ENCODE measurements around the gene PRM2.

The PRM2 gene, protein sequence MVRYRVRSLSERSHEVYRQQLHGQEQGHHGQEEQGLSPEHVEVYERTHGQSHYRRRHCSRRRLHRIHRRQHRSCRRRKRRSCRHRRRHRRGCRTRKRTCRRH

DNA sequence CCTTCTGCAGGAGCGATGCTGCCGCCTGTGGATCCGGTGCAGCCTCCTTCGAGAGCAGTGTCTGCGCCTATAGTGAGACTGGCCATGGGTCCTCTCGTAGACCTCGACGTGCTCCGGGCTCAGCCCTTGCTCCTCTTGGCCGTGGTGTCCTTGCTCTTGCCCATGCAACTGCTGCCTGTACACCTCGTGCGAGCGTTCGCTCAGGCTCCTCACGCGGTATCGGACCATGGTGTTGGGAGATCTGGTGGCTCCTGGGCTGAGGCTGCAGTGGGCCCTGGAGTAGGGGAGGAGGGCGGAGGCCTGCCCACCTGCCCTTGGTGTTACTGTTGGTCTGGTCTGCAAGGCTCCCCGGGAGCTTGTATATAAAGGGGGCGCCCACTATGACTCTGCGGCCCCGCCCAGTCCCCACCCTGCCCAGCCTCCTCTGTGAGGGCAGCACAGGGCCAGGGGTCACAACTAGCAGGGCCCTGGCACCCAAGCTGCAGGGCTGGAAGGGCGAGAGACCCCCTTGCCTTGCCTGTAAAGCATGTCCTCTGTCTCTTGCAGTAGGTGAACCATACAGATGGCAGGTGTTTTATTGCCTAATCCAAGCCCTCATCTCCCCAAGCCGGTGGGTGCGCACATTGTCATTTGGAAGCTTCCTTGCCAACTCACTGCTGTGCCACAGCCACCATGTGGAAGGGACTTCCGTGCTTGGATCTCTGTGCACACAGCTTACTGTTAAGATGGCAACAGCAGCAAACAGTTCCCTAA lies at the start of gene PRM2:
Gene PRM2, minus strand, starts transcription at position 338 of the 753 bp plus-strand sequence. Its CDS starts 110 bp downstream, at position 228.
- DNase-seq (ENCODE audit: low read depth in 2 of 2): no peak

DNA sequence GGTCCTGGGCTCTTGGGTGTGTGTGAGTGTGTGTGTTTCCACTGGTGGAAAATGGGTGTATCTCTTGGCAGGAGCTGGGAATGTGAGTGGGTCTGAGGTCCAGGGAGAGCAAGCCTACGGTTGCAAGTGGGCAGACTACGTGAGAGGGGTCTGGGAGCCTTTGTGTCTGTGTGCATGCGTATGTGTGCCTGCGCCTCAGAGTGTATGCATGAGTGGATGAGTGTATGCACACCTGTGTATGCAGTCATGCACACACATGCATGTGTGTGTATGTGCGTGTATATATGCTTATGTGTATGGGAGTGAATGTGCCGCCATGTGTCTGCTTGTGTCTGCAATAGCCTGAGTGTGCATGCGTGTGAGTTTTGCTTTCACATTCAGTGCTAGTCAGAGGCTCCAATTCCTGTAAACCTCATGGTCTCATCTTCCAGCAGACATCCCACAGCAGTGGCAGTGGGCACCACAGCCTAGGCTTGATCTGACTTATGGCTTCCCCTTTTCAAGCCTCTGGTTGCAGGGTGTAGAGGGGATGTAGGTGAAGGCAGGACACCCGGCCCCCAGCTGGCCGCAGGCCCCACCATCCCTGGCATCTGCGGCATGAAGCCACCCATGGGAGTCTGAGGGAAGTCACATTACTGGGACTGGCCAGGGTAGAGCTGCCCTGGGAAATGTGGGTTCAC lies 49.3 kb upstream of the PRM2 start:
- DNase-seq (ENCODE audit: low read depth in 2 of 2): no peak

GRCh38 chr16:11323551-11324336 lies 47.5 kb upstream of the PRM2 start:
- DNase-seq (ENCODE audit: low read depth in 2 of 2): no peak

DNA sequence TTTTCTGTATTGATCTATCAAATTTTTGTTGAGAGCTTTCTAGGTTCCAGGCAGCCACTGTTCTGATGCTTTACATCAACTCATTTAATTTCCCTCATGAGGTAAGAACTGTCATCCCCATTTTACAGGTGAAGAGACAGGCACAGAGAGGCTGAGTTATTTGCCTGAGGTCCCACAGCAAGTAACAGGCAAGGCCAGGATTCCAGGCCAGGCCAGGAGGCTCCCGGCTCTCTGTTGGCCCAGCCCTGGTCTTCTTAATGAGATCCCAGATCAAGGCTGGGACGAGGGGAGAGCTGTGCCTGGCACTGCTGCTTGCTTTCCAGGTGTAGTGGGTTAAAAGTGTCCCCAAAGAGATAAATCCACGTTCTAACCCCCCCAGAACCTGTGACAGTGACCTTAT lies 46.5 kb upstream of the PRM2 start:
- no peak for DNase-seq (ENCODE audit: low read depth in 2 of 2)

DNA sequence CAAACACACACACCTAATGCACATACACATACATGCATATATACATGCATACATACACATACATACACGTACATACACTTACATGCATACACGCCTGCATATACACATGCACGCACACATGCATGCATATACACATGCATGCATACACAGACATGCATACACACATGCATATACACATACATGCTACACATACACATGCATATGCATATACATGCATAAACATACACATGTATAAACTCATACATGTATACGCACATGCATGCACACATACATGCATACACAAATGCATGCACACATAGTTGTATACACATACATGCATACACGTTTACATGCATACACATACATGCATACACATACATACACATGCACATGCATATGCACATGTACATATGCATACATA lies 45.4 kb upstream of the PRM2 start:
- no peak for DNase-seq (ENCODE audit: low read depth in 2 of 2)

DNA sequence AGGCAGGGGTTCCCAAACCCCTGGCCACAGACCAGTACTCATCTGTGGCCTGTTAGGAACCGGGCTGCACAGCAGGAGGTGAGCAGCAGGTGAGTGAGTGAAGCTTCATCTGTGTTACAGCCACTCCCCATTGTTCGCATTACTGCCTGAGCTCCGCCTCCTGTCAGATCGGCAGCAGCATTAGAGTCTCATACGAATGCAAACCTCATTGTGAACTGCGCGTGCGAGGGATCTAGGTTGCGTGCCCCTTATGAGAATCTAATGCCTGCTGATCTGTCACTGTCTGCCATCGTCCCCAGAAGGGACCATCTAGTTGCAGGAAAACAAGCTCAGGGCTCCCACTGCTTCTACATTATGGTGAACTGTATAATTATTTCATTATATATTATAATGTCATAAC lies 43.9 kb upstream of the PRM2 start:
- DNase-seq (ENCODE audit: low read depth in 2 of 2): no peak

GRCh38 chr16:11319529-11320146 lies 43.4 kb upstream of the PRM2 start:
- no peak for DNase-seq (ENCODE audit: low read depth in 2 of 2)

DNA sequence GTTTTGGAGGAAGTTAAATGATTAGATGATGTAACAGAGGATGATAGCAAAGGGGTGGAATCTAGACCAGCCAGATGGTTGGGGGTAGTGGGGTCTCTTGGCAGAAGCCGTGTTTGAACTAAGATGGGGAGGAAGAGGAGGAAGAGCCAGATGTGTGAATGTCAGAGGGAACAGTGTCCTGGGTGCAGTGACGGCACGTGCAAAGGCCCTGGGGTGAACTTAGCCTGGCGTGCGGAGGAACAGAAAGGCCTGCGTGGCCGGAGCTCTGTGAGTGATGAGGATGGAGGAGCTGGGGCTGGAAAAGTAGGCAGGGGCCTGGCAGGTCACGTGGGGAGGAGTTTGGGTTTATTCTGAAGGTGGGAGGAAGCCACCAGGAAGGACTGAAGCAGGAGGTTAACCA lies 42.5 kb upstream of the PRM2 start:
- DNase-seq (ENCODE audit: low read depth in 2 of 2): no peak

- no peak for DNase-seq (ENCODE audit: low read depth in 2 of 2)
These were observed 40.2 kb upstream of the PRM2 start for GRCh38 chr16:11316331-11317015.

GRCh38 chr16:11315510-11315909 lies 39.2 kb upstream of the PRM2 start:
- DNase-seq (ENCODE audit: low read depth in 2 of 2): no peak

DNA sequence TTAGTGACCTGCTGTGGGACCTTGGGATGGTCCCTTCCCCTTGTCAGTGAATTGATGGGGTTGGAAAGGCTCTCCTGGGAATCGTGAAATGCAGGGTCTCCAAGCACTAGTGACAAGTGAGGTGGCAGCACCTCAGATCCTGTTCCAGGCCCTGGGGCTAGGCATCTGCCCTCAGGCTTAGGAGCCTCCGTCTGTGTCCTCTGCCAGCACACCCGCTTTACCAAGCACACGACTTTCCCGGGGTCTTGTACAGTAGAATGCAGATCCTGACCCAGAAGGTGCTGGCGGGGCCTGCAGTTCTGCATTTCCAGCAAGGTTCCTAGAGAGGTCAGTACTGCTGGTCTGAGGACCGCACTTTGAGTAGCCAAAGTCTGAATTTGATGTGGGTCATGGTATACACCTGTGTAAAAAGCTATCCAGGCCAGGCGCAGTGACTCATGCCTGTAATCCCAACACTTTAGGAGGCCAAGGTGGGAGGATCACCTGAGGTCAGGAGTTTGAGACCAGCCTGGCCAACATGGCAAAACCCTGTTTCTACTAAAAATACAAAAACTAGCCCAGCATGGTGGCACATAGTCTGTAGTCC lies 38.1 kb upstream of the PRM2 start:
- no peak for DNase-seq (ENCODE audit: low read depth in 2 of 2)

DNA sequence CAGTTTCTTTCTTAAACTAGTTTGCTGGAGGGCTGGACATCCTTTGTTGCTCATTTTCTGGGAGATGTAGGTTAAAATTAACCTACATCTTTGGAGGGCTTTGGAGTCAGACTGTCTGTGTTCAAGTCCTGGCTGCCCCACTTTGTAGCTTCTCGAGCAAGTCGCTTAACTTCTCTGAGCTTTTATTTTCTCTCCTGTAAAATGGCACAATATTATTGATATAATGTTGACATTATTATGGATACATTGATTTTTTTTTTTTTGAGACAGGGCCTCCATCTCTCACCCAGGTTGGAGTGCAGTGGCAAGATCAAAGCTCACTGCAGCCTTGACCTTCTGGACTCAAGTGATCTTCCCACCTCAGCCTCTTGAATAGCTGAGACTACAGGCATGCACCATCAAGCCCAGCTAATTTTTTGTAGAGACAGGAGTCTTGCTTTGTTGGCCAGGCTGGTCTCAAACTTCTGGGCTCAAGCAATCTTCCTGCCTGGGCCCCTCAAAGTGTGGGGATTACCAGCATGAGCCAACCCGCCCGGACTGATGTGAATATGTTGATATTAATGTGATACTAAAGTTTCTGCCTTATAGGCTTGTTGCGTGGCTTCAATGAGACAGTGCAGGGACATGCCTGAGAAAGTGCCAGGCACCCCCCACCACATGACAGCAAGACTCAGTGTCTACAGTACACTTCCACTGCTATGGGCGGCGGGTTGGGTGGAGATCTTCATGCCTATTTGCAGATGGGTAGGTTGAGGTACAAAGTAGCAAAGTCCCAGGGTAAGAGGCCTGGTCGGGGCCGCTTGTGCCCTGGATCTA lies 37.4 kb upstream of the PRM2 start:
- DNase-seq (ENCODE audit: low read depth in 2 of 2): no peak

DNA sequence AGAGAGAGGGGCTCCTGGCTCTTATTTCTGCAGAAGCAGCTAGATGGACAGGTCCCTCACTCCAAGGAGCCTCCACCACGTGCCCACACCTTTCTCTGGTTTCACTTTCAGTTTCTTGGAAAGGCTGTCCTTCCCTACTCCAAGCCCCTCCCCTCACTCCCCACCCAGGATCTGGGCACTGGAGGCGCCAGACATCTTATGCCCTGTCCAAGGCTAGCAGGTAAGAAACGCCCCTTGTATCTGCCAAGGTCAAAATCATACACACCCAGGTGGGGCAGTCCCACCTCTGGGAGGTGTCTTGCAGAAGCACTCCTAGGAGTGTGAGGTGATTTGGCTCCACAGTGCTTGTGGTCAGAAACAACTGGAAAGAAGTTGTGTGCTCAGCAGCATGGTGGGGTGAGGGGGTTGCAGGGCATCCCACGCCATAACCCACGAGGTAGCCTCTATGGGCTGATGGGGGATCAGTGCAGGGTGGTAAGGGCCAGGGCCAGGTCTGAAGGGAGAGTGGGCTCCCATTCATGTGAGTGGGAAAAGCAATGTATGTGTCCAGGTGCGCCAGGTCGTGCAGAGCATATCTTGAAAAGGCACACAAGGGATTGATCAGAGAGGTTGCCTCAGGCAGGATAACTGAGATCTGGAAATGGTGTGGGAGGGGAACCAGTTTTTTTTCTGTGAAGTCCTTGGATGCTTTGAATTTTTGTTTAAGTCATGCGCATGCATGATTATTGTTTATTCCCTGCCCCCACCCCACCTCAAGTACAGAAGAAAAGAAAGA lies 36.6 kb upstream of the PRM2 start:
- DNase-seq (ENCODE audit: low read depth in 2 of 2): no peak

DNA sequence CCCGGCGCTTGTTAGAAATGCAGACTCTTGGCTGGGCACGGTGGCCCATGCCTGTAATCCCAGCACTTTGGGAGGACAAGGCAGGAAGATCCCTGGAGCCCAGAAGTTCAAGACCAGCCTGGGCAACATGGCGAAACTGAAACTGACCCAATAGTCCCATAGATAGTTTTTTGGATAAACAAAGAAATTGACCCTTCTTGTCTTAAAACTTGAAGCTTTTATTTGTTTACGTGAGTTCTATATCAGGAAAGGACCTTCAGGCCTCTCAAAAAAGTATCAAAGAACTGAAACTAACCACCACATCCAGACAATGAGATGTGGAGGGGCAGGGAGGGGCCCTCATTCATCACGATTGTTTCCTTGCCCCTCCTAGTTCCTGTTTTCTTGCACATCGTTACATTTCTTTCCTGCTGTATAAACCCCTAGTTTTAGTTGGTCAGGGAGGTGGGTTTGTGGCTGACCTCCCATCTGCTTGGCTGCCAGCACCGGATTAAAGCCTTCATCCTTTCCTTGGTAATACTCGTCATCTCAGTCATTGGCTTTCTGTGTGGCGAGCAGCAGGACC lies 34.8 kb upstream of the PRM2 start:
- DNase-seq (ENCODE audit: low read depth in 2 of 2): no peak

DNA sequence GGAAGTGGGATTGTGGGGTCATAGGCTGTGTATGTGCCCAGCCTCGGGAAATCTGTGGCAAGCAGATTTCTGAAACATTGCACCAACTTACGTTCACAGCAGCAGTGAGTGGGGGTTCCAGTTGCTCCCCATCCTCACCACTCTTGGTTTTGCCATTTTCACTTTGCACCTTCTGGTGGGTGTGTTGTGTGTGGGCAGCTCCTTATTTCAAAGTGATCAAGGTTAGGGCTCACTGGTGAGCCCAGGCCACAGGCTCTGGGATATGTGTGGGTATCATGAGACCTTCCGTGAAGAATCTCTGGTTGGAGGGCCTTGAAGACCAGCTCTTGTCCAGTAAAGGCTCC lies 34.3 kb upstream of the PRM2 start:
- DNase-seq (ENCODE audit: low read depth in 2 of 2): no peak

DNA sequence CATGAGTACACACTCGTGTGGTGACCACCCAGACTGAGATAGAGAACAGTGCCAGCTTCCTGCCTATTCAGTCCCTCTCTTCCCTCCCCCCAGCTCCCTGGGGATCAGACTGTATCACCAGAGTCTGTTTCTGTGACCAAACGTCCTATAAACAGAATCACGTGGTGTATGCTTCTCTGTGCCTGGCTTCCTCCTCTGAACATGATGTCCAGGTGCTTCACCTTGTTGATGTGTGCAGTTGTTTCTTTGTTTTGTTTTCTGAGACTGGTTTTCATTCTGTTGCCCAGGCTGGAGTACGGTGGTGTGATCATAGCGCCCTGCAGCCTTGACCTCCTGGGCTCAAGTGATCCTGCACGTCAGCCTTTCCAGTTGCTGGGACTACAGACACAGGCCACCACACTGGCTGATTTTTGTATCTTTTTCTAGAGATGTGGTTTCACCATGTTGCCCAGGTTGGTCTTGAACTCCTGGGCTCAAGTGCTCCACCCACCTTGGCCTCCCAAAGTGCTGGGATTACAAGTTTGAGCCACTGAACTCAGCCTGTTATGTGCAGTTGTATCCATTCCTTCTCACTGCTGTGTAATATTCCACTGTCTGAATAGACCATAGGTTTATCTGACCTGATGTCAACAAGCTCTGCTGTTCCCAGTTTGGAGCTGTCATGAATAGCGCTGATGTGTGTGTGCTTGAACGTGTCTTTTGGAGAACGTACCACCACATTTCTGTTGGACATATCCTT lies 33.8 kb upstream of the PRM2 start:
- no peak for DNase-seq (ENCODE audit: low read depth in 2 of 2)

- no peak for DNase-seq (ENCODE audit: low read depth in 2 of 2)
These were observed 32.4 kb upstream of the PRM2 start for GRCh38 chr16:11308493-11309283.

Data from activated CD4-positive, alpha-beta T cell treated with anti-CD3 and anti-CD28 coated beads for 24 hours (primary cell).